ENCODE measurements around the gene PHF21A. TPM values are rescaled to one million over a fixed set of nuclear protein-coding genes. Genes with fewer than 3 reads are reported as not detected.

The PHF21A gene
- total RNA-seq, 1 experiment from 2014 or later: 29.4 TPM

DNA sequence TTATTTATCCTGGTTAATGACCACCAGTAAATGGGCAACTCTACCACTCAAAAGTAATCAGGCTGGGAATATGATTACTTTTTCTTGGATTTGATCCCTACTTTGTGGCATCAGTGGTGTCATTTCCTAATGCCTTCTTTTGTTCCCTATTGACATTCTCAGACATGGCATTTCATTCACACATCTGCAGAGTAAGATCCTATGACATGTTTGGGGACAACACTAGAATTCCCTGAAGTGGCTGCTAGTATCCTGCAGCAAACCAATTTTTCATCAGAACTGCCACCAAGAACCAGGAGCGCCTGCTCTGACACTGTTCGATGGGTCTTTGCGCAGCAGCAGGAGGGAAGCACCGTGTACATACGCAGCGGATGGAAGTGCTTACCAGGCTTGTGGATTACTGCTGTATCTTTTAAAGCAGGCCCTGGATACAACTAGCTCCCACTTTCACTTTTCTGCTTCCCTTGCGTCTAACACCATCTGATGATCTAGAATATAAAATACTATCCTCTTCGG, 101.1 kb downstream of the PHF21A start:
- DNase-seq (ENCODE audit: low spot score): no peak
- TF ChIP-seq NR1H2 (CRISPR knock-in tag; IDR thresholded peaks at IDR 0.05) (no peak), PREB (CRISPR knock-in tag; IDR thresholded peaks at IDR 0.05; ENCODE audit: borderline replicate concordance) (no peak), ZNF263 (CRISPR knock-in tag; IDR thresholded peaks at IDR 0.05; ENCODE audit: low read depth) (no peak), ZNF219 (CRISPR knock-in tag; IDR thresholded peaks at IDR 0.05; ENCODE audit: borderline replicate concordance) (no peak), ZNF671 (CRISPR knock-in tag; IDR thresholded peaks at IDR 0.05) (no peak), ETV6 (CRISPR knock-in tag; IDR thresholded peaks at IDR 0.05) (no peak), RORB (CRISPR knock-in tag; IDR thresholded peaks at IDR 0.05) (no peak), FOXP1 (CRISPR knock-in tag; IDR thresholded peaks at IDR 0.05; ENCODE audit: borderline replicate concordance) (no peak), E2F5 (CRISPR knock-in tag; IDR thresholded peaks at IDR 0.05) (no peak), PRRX2 (CRISPR knock-in tag; IDR thresholded peaks at IDR 0.05) (no peak), ATF1 (CRISPR knock-in tag; IDR thresholded peaks at IDR 0.05) (no peak), USF1 (CRISPR knock-in tag; IDR thresholded peaks at IDR 0.05) (no peak), ZNF425 (CRISPR knock-in tag; conservative IDR thresholded peaks at IDR 0.05) (no peak), TEAD4 (CRISPR knock-in tag; IDR thresholded peaks at IDR 0.05) (no peak), NR3C1 (CRISPR knock-in tag; conservative IDR thresholded peaks at IDR 0.05; ENCODE audit: low read depth) (no peak), TEAD1 (CRISPR knock-in tag; IDR thresholded peaks at IDR 0.05) (no peak), USF2 (CRISPR knock-in tag; IDR thresholded peaks at IDR 0.05) (no peak)
- TF ChIP-seq, protein P1, sequence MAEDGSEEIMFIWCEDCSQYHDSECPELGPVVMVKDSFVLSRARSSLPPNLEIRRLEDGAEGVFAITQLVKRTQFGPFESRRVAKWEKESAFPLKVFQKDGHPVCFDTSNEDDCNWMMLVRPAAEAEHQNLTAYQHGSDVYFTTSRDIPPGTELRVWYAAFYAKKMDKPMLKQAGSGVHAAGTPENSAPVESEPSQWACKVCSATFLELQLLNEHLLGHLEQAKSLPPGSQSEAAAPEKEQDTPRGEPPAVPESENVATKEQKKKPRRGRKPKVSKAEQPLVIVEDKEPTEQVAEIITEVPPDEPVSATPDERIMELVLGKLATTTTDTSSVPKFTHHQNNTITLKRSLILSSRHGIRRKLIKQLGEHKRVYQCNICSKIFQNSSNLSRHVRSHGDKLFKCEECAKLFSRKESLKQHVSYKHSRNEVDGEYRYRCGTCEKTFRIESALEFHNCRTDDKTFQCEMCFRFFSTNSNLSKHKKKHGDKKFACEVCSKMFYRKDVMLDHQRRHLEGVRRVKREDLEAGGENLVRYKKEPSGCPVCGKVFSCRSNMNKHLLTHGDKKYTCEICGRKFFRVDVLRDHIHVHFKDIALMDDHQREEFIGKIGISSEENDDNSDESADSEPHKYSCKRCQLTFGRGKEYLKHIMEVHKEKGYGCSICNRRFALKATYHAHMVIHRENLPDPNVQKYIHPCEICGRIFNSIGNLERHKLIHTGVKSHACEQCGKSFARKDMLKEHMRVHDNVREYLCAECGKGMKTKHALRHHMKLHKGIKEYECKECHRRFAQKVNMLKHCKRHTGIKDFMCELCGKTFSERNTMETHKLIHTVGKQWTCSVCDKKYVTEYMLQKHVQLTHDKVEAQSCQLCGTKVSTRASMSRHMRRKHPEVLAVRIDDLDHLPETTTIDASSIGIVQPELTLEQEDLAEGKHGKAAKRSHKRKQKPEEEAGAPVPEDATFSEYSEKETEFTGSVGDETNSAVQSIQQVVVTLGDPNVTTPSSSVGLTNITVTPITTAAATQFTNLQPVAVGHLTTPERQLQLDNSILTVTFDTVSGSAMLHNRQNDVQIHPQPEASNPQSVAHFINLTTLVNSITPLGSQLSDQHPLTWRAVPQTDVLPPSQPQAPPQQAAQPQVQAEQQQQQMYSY (CRISPR knock-in tag; IDR thresholded peaks at IDR 0.05): no peak
- Mint-ChIP-seq H3K4me3 (no peak overlapping the region), H3K36me3 (no peaks in the 10 kb centered on the region; the same call in none of the 2 replicates), H3K4me1 (peaks cover 13% of the 10 kb centered on the region; the same call in 1 of the 2 replicates), H3K9me3 (peaks cover under 1% of the 10 kb centered on the region), H3K27ac (peak overlapping the region; percentile 37; the same call in 1 of the 2 replicates), H3K27me3 (ENCODE audit: low read depth) (no peaks in the 10 kb centered on the region)
- POLR2A ChIA-PET: no interaction called here
- CTCF ChIA-PET: interaction anchor here (1.4 to 1.7 kb wide), 2 partner anchors 18 to 55 kb away, joined by 4 to 6 read pairs; no protein-coding TSS in a partner anchor
- no peak for ATAC-seq

Measured in WTC11 (cell line).